MM.1S (cell line): ENCODE data around the gene BCL2L11.

Source experiments
- DNase-seq: peaks from one replicate; pipeline ENCODE4 v3.0.0-alpha.2; 2015
- H2AFZ ChIP-seq: fragments of 300-600 bp; sonication (generic); 2 replicates; pipeline ENCODE4 v1.6.0; 2016; ENCODE audit warnings: antibody characterized with exemption, low read length
- H3F3A ChIP-seq: fragments of 300-600 bp; sonication (generic); 2 replicates; pipeline ENCODE4 v1.6.1; 2016; ENCODE audit warnings: mild to moderate bottlenecking, antibody characterized with exemption, low read length, moderate library complexity, mixed read lengths; ENCODE audit not compliant: insufficient read depth
- H3K27ac ChIP-seq: fragments of 300-600 bp; sonication (generic); 2 replicates; pipeline ENCODE4 v1.5.1; 2016; ENCODE audit warnings: mild to moderate bottlenecking, low read length
- H3K27me3 ChIP-seq: fragments of 300-600 bp; sonication (generic); replicated peaks from 2 replicates; pipeline ENCODE4 v1.6.0; 2016; ENCODE audit warnings: low read length; ENCODE audit not compliant: insufficient read depth
- H3K36me3 ChIP-seq: fragments of 300-600 bp; sonication (generic); replicated peaks from 2 replicates; pipeline ENCODE4 v1.6.1; 2016; ENCODE audit warnings: mild to moderate bottlenecking, low read length, mixed read lengths; ENCODE audit not compliant: insufficient read depth
- H3K4me1 ChIP-seq: fragments of 300-600 bp; sonication (generic); 2 replicates; pipeline ENCODE4 v1.6.1; 2016; ENCODE audit warnings: low read length, mixed read lengths
- H3K4me2 ChIP-seq: fragments of 300-600 bp; sonication (generic); 2 replicates; pipeline ENCODE4 v1.6.0; 2016; ENCODE audit warnings: low read depth, low read length
- H3K4me3 ChIP-seq: fragments of 300-600 bp; sonication (generic); 2 replicates; pipeline ENCODE4 v1.5.1; 2016; ENCODE audit warnings: low read length, mixed read lengths
- H3K79me2 ChIP-seq: fragments of 300-600 bp; sonication (generic); 2 replicates; pipeline ENCODE4 v1.6.1; 2016; ENCODE audit warnings: mixed run types, low read length, mixed read lengths
- H3K9ac ChIP-seq: fragments of 300-600 bp; sonication (generic); 2 replicates; pipeline ENCODE4 v1.6.1; 2016; ENCODE audit warnings: low read length, mixed read lengths
- H3K9me2 ChIP-seq: fragments of 300-600 bp; sonication (generic); replicated peaks from 2 replicates; pipeline ENCODE4 v1.6.1; 2016; ENCODE audit warnings: mild to moderate bottlenecking, low read length, mixed read lengths; ENCODE audit not compliant: insufficient read depth
- H3K9me3 ChIP-seq: fragments of 300-600 bp; sonication (generic); replicated peaks from 2 replicates; pipeline ENCODE4 v1.6.1; 2016; ENCODE audit warnings: mild to moderate bottlenecking, low read length, mixed read lengths; ENCODE audit not compliant: insufficient read depth
- H4K20me1 ChIP-seq: fragments of 300-600 bp; sonication (generic); 2 replicates; pipeline ENCODE4 v1.6.1; 2016; ENCODE audit warnings: mild to moderate bottlenecking, low read length, moderate library complexity, mixed read lengths; ENCODE audit not compliant: insufficient read depth
- CTCF ChIP-seq: fragments of 300-600 bp; sonication (generic); IDR thresholded peaks from 2 replicates; pipeline ENCODE4 v1.5.1; 2016; ENCODE audit warnings: antibody characterized with exemption, low read length, mixed read lengths
- EZH2 ChIP-seq: fragments of 300-600 bp; sonication (generic); optimal IDR thresholded peaks from 2 replicates; pipeline ENCODE3; 2017; ENCODE audit warnings: low read depth, mild to moderate bottlenecking, antibody characterized with exemption, low read length, mixed read lengths
- EZH2phosphoT487 ChIP-seq: fragments of 300-600 bp; sonication (generic); IDR thresholded peaks from 2 replicates; pipeline ENCODE4 v1.6.1; 2018; ENCODE audit warnings: antibody characterized with exemption, low read length

The BCL2L11 gene

GRCh38 chr2:111204706-111205105 is 84.0 kb downstream of the BCL2L11 start:
- H3K4me2 ChIP-seq, result no peak overlapping the region
- DNase-seq, result no peak
- H3K9me3 ChIP-seq, result no peaks in the 10 kb centered on the region
- H3K9ac ChIP-seq, result no peak overlapping the region
- no peak overlapping the region for H3K4me3 ChIP-seq
- H3K9me2 ChIP-seq, result no peaks in the 10 kb centered on the region
- H3K36me3 ChIP-seq, result no peaks in the 10 kb centered on the region
- H3K79me2 ChIP-seq, result peaks cover 6% of the 10 kb centered on the region; the same call in 1 of the 2 replicates
- no peak overlapping the region for H2AFZ ChIP-seq
- H3F3A ChIP-seq, result peaks cover 11% of the 10 kb centered on the region
- H3K27me3 ChIP-seq, result no peaks in the 10 kb centered on the region
- H3K4me1 ChIP-seq, result peaks cover 15% of the 10 kb centered on the region
- no peak for TF ChIP-seq CTCF
- no peak for TF ChIP-seq EZH2phosphoT487
- no peak for TF ChIP-seq EZH2
- no peak overlapping the region for H3K27ac ChIP-seq
- no peaks in the 10 kb centered on the region for H4K20me1 ChIP-seq

DNA sequence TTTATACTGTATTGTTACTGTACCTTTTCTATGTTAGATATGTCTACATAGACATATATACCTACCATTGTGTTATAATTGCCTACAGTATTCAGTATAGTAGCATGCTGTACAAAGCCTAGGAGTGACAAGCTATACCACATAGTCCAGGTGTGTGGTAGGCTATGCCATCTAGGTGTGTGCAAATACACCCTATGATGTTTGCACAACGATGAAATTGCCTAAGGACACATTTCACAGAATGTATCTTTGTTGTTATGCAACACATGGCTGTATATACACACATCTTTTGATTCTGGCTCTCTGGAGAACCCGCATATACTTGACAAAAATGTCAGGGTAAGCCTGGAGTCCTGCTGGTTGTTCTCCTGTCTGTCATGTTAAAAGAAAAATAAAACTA is 85.1 kb downstream of the BCL2L11 start:
- Histone ChIP-seq H4K20me1 (no peaks in the 10 kb centered on the region), H2AFZ (no peak overlapping the region), H3K36me3 (no peaks in the 10 kb centered on the region), H3K4me2 (no peak overlapping the region), H3K9me2 (no peaks in the 10 kb centered on the region), H3K79me2 (peaks cover 6% of the 10 kb centered on the region; the same call in 1 of the 2 replicates), H3K27ac (no peak overlapping the region), H3K9ac (no peak overlapping the region), H3K9me3 (no peaks in the 10 kb centered on the region), H3K27me3 (no peaks in the 10 kb centered on the region), H3K4me1 (peaks cover 25% of the 10 kb centered on the region), H3F3A (peaks cover 22% of the 10 kb centered on the region), H3K4me3 (no peak overlapping the region)
- TF ChIP-seq EZH2phosphoT487 (no peak), CTCF (no peak)
- DNase-seq, result no peak

- DNase-seq, result no peak
- peaks cover 31% of the 10 kb centered on the region for H3K4me1 ChIP-seq
- H3K9ac ChIP-seq, result no peak overlapping the region
- H3K27me3 ChIP-seq, result no peaks in the 10 kb centered on the region
- H3K36me3 ChIP-seq, result no peaks in the 10 kb centered on the region
- no peaks in the 10 kb centered on the region for H4K20me1 ChIP-seq
- H3F3A ChIP-seq, result peaks cover 25% of the 10 kb centered on the region
- no peak overlapping the region for H2AFZ ChIP-seq
- H3K27ac ChIP-seq, result no peak overlapping the region
- H3K4me3 ChIP-seq, result no peak overlapping the region
- no peaks in the 10 kb centered on the region for H3K9me2 ChIP-seq
- H3K9me3 ChIP-seq, result no peaks in the 10 kb centered on the region
- peaks cover 6% of the 10 kb centered on the region; the same call in 1 of the 2 replicates for H3K79me2 ChIP-seq
- no peak overlapping the region for H3K4me2 ChIP-seq
- TF ChIP-seq EZH2phosphoT487 (no peak), EZH2 (no peak), CTCF (no peak)
Observed at GRCh38 chr2:111207851-111208250, 87.1 kb downstream of the BCL2L11 start.
